Adrenal gland (tissue), 5 donors: ENCODE results near the gene MRPL28.

ENCODE experiments used
- POLR2A ChIP-seq, 2 donors: fragments of 450-650 bp; IDR thresholded peaks; one replicate each; pipeline ENCODE4 v1.6.1; 2017; ENCODE audit warnings: antibody characterized with exemption in 2 of 2, mild to moderate bottlenecking in 2 of 2, moderate library complexity in 1 of 2
- TF ChIP-seq, protein P1 (sequence below), 6 experiments: fragments of 450-650 bp in 4 of 6; fragments of 200-600 bp in 2 of 6; sonication (generic) in 1 of 6; IDR thresholded peaks; 1 replicate in 5 of 6; 2 replicates in 1 of 6; pipeline versions ENCODE4 v1.5.1 to v1.8.0; 2016 to 2021; ENCODE audit warnings: antibody characterized with exemption in 6 of 6, mild to moderate bottlenecking in 2 of 6, moderate library complexity in 1 of 6
- donor health status: DM: no; HTN: no; CAD: no.

DNA sequence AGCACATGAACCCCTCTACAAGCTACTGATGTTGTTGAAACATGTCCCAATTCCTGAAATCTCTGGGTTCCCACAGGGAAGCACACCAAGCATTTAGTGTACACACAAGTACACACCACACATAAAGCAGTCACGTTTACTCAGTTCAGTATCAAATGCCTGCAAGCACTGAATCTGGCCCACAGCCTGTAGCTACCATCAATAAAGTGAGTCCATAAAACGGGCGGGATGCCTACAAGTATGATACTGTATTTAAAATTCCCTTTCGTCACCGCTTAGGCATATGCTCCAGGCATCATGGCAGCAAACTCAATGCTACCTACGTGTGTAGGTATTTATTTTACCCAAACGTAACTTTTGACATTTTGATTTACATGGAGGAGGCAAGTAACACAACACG is 20.1 kb downstream of the MRPL28 start:
- TF ChIP-seq POLR2A (IDR thresholded peaks at IDR 0.05): no peak
- TF ChIP-seq, protein P1, sequence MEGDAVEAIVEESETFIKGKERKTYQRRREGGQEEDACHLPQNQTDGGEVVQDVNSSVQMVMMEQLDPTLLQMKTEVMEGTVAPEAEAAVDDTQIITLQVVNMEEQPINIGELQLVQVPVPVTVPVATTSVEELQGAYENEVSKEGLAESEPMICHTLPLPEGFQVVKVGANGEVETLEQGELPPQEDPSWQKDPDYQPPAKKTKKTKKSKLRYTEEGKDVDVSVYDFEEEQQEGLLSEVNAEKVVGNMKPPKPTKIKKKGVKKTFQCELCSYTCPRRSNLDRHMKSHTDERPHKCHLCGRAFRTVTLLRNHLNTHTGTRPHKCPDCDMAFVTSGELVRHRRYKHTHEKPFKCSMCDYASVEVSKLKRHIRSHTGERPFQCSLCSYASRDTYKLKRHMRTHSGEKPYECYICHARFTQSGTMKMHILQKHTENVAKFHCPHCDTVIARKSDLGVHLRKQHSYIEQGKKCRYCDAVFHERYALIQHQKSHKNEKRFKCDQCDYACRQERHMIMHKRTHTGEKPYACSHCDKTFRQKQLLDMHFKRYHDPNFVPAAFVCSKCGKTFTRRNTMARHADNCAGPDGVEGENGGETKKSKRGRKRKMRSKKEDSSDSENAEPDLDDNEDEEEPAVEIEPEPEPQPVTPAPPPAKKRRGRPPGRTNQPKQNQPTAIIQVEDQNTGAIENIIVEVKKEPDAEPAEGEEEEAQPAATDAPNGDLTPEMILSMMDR (IDR thresholded peaks at IDR 0.05): no peak
